ENCODE data around the gene UXS1. TPM values are rescaled to one million over a fixed set of nuclear protein-coding genes. Genes with fewer than 3 reads are reported as not detected.

UXS1 gene
- total RNA-seq, 1 donor from 2014 or later: 39.5 TPM

DNA sequence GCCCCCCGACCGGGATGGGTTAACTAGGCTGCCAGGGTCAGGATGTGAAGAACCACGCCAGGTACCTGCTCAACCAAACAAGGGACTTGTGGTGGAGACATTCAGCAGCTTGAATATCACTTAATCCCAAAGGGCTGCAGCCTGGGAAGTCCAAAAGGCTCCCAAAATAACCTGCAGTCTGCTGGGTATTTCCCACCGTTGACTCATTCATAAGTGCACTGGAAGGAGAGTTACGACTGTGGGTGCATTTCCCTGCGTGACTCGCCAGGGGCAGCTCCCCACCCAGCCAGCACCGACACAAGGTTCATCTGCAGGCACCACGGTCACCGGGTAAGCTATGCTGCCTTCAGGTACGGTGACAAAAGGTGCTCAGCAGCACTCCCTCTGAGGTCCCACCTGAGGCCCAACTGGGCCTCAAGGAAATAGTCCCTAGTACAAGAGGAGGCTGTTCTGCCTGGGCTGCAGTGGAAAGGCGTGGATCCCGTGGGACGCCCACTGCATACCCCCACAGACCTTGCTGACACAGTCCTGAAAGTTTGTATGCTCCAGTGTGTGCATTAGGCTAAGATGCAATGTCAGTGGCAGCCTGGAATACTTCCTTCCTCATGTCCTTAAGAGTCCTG is 86.5 kb downstream of the UXS1 start:
- DNase-seq: peak; percentile 39

GRCh38 chr2:106106622-106107508 is 87.2 kb downstream of the UXS1 start:
- no peak for DNase-seq

- no peak for DNase-seq
Measured at GRCh38 chr2:106105151-106105922, 88.8 kb downstream of the UXS1 start.

- DNase-seq: peak; percentile 83
Measured at GRCh38 chr2:106104332-106105062, 89.6 kb downstream of the UXS1 start.

DNA sequence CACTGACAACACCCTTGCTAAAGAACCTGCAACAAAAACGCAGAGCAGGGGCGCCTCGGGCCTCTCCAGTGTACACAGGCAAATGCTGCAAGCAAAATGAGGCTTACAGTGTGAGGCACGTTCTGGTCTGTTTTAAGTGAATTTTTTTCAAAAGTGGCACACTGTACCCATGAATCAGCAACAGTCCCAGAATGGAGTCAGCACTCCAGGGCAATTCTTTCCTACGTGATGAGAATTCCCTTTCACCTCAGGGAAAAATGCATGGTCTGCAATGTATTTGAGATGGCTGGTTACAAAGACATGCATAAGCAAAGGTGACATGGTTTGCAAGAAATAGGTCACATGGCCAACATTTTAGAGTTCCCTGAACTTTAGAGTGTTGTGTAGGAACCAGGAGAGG is 94.4 kb downstream of the UXS1 start:
- no peak for DNase-seq

DNA sequence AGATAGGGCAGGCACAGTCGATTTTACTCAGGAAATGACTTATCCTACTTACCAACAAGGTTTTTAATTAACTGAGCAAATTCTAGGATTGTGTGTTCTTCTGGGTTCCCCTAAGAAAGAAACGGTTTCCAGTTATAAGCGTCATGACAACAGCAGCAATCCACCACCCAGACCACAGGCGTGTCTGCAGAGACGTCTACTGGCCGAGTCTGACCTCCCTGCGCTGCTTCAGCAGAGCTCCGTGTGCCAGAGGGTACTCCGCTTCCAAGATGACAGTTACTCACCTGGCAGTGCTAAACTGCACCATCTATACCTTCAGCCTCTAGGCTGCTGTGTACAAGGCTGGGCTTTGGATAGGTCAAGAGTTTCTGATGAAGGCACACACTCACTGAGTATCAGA is 95.4 kb downstream of the UXS1 start:
- no peak for DNase-seq

DNA sequence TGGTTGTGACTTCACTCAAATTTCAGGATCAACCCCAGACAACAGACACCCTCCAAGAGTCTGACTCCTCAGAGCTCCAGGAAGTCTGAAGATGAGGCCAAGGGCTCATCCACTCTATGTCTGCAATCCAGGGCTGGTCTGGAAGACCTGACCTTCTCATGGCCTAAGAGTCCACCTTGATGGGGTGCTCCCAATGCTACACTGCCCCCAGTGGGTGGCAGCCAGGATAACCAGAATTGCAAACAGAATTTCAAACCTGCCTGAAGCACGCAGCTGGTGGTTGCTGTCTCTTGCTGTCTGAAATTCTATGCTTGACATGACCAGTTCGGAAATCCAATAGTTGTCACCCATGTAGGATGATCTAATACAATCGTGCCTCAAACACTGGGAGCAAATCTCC is 96.0 kb downstream of the UXS1 start:
- DNase-seq: peak; percentile 20

GRCh38 chr2:106097038-106098000 is 96.8 kb downstream of the UXS1 start:
- no peak for DNase-seq

DNA sequence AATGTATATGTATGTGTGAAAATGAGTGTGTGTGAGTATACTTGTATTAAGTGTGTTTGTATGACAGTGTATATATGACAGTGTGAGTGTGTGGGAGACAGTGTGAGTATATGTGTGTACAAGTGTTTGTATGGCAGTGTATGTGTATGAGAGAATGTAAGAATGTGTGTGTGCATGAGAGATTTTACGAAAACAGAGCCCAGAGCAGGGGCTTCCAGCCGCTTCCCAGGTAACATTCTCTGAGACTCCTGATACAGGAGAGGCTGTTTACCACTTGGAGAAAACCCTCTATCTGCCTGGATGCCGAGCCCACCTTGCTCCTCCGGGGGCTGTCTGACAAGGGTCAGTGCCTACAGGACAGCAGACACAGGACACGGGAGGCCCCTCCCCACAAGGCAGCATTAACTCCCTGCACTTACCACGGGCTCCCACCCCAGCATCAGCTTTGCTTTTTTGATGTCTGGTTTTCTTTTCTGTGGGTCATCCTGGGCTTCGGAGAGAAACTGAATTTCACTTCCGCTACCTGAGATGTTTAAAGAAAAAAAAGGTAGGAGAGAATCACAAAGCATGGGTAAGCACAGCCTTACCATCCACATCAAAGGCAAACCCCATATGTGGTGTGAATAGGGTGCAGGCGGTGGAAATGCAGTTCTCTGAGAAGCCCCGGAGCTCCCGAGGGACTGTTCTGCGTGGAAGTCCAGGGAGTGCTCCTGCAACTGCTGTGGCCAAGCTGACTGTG is 97.6 kb downstream of the UXS1 start:
- DNase-seq: no peak

DNA sequence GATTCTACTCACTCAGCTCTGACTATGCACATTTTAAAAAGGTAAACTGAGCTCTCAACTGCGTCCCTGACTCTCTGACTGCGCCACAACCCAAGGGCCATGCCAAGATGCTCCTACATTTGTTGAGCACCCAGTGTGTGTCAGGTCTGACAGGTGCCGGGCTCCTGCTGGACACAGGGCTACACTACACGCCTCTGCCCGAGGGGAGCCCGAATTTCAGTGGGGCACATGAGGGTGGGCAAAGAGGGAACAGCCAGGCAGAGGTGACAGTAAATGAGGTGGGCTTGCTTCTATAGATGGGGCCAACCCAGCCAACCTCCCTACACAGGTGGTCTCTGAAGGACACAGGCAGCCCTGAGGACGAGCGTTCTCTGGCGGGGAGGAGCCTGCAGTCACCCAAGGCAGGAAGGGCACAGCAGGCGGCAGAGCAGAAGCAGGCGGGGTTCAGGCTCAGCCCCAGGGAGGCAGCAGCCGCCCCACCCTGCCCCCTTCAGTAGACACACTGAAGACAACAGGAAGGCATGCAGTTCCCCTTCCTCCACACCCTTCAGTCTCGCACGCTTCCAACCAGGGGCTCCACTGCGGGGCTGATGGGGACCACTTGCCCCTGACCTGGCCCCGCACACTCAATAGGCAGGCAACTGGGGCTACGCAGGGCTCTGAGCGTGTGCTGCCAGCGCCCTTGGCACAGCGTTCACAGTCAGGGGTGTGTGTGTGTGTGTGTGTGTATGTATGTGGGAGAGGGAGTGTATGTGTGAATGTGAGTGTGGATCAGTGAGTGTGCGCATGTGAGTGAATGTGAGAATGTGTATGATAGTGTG is 98.4 kb downstream of the UXS1 start:
- no peak for DNase-seq

- DNase-seq: no peak
Measured at GRCh38 chr2:106094131-106094841, 99.8 kb downstream of the UXS1 start.

DNA sequence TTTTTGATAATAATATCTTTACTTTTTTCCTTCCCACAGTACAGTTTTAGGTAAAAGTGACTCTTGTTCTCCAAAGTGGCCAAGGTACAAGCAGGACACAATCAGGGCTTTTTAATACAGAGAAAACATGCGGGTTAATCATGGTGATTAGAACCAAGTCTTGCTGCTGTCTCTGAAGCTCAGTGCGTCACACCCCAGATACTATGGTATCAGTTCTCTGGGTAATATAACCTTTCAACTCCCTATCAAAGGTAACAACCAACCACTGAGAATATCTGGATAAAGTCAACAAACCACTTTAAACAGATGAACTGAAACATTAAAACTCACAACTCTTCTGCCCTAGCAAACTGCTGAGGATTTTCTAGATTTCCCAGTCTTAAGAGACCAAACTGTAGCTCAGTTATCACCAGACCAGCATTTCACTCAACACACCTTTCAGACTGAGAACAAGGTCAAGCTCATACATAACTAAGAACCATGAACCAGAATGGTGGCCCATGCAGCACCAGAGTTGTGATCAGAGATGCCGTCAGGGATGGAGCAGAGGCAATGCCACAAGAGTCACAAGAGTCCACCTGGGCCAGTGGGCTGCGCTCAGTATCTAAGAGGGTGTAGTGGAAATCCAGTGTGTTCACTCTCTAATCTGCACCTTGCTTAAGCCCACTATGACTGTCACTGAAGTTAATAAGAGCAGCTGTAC is 103.0 kb downstream of the UXS1 start:
- no peak for DNase-seq

- DNase-seq: no peak
Measured at GRCh38 chr2:106089611-106090010, 104.5 kb downstream of the UXS1 start.

- peak; percentile 67 for DNase-seq
Measured at GRCh38 chr2:106085181-106085940, 108.7 kb downstream of the UXS1 start.

GRCh38 chr2:106080959-106081358 is 113.1 kb downstream of the UXS1 start:
- DNase-seq: no peak

DNA sequence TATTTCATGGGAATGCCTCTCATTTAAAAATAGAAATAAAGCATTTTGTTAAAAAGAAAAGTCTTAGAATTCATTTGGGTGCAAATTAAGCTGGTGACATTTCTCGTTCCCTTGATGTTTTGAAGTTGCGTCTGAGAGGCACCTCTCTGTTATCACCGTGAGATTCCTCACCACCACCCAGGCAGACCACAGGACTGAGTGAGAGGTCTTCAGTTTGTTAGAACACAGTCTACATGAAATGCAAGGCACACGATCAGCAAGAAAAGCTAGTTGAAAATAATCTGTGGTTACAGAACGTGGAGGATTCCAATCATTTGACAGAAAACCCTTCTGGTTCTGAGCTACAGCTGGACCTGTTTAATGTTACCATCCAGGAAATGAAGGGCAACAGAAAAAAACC is 116.0 kb downstream of the UXS1 start:
- no peak for DNase-seq

GRCh38 chr2:106076941-106077340 is 117.2 kb downstream of the UXS1 start:
- no peak for DNase-seq

GRCh38 chr2:106075048-106075447 is 119.1 kb downstream of the UXS1 start:
- DNase-seq: no peak

Data from dermis blood vessel endothelial cell (primary cell).